ENCODE data around the gene GNL3. TPM values are rescaled to one million over a fixed set of nuclear protein-coding genes. Genes with fewer than 3 reads are reported as not detected.
"Not testable (repeated sequence)": the region's sequence is repeated elsewhere in the genome, so short reads cannot be mapped to it uniquely, and the experiment has no call there.

Gene GNL3
- total and polyA plus RNA-seq, 2 donors from 2014 or later = 27.9 to 47.8 TPM

- intact Hi-C loops (cut with DNase I) = no loop called here
- H3K27ac ChIP-seq (ENCODE audit: low read depth in 2 of 2, low read length in 2 of 2) = no peak overlapping the region
- H3K4me1 ChIP-seq (ENCODE audit: control insufficient read depth in 2 of 3, insufficient read depth in 2 of 3, low read depth in 1 of 3, low read length in 3 of 3) = no peaks in the 10 kb centered on the region
- peaks cover 0 to 5% (median 0%) of the 10 kb centered on the region in 3 donors for H3K36me3 ChIP-seq (ENCODE audit: control insufficient read depth in 2 of 3, insufficient read depth in 3 of 3, low read length in 3 of 3)
- no peaks in the 10 kb centered on the region for H3K27me3 ChIP-seq (ENCODE audit: control insufficient read depth, insufficient read depth, low read length)
- H3K4me3 ChIP-seq (ENCODE audit: low read length in 3 of 3) = no peak overlapping the region
- no peak overlapping the region for H3K9ac ChIP-seq (ENCODE audit: low read length in 3 of 3)
- no peak for FAIRE-seq
- no peak for TF ChIP-seq CTCF (IDR thresholded peaks at IDR 0.05; ENCODE audit: borderline replicate concordance, extremely low read depth, insufficient read depth)
- H3K9me3 ChIP-seq (ENCODE audit: control insufficient read depth in 2 of 3, insufficient read depth in 1 of 3, low read length in 3 of 3) = no peaks in the 10 kb centered on the region
- DNase-seq = no peak
Observed at GRCh38 chr3:52724511-52724910, 38.7 kb downstream of the GNL3 start.

DNA sequence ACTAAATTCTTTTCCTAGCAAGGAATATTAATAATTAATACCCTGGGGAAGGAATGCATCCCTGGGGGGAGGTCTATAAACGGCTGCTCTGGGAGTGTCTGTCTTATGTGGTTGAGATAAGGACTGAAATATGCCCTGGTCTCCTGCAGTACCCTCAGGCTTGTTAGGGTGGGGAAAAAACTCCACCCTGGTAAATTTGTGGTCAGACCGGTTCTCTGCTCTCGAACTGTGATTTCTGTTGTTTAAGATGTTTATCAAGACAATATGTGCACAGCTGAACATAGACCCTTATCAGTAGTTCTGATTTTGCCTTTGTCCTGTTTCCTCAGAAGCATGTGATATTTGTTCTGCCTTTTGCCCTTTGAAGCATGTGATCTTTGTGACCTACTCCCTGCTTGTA, 42.9 kb downstream of the GNL3 start:
- H3K9me3 ChIP-seq (ENCODE audit: control insufficient read depth in 2 of 3, insufficient read depth in 1 of 3, low read length in 3 of 3); intact Hi-C loops (cut with DNase I); H3K27me3 ChIP-seq (ENCODE audit: control insufficient read depth, insufficient read depth, low read length); FAIRE-seq; H3K9ac ChIP-seq (ENCODE audit: low read length in 3 of 3); H3K4me1 ChIP-seq (ENCODE audit: control insufficient read depth in 2 of 3, insufficient read depth in 2 of 3, low read depth in 1 of 3, low read length in 3 of 3); DNase-seq; H3K4me3 ChIP-seq (ENCODE audit: low read length in 3 of 3); H3K27ac ChIP-seq (ENCODE audit: low read depth in 2 of 2, low read length in 2 of 2): not testable (repeated sequence)
- H3K36me3 ChIP-seq (ENCODE audit: control insufficient read depth in 2 of 3, insufficient read depth in 3 of 3, low read length in 3 of 3) = peaks cover 5 to 26% (median 10%) of the 10 kb centered on the region in 3 donors

GRCh38 chr3:52730681-52731080, 44.8 kb downstream of the GNL3 start:
- DNase-seq (no peak), FAIRE-seq (no peak)
- Histone ChIP-seq H3K9ac (ENCODE audit: low read length in 3 of 3) (no peak overlapping the region), H3K27ac (ENCODE audit: low read depth in 2 of 2, low read length in 2 of 2) (no peak overlapping the region), H3K4me3 (ENCODE audit: low read length in 3 of 3) (no peak overlapping the region), H3K27me3 (ENCODE audit: control insufficient read depth, insufficient read depth, low read length) (no peaks in the 10 kb centered on the region), H3K9me3 (ENCODE audit: control insufficient read depth in 2 of 3, insufficient read depth in 1 of 3, low read length in 3 of 3) (no peaks in the 10 kb centered on the region), H3K4me1 (ENCODE audit: control insufficient read depth in 2 of 3, insufficient read depth in 2 of 3, low read depth in 1 of 3, low read length in 3 of 3) (no peaks in the 10 kb centered on the region), H3K36me3 (ENCODE audit: control insufficient read depth in 2 of 3, insufficient read depth in 3 of 3, low read length in 3 of 3) (peaks cover 6 to 26% (median 11%) of the 10 kb centered on the region in 3 donors)
- intact Hi-C loops (cut with DNase I) = no loop called here
- no peak for TF ChIP-seq CTCF (IDR thresholded peaks at IDR 0.05; ENCODE audit: borderline replicate concordance, extremely low read depth, insufficient read depth)

GRCh38 chr3:52731590-52731989, 45.8 kb downstream of the GNL3 start:
- Histone ChIP-seq H3K9ac (ENCODE audit: low read length in 3 of 3) (no peak overlapping the region), H3K4me3 (ENCODE audit: low read length in 3 of 3) (no peak overlapping the region), H3K9me3 (ENCODE audit: control insufficient read depth in 2 of 3, insufficient read depth in 1 of 3, low read length in 3 of 3) (no peaks in the 10 kb centered on the region), H3K27me3 (ENCODE audit: control insufficient read depth, insufficient read depth, low read length) (no peaks in the 10 kb centered on the region), H3K4me1 (ENCODE audit: control insufficient read depth in 2 of 3, insufficient read depth in 2 of 3, low read depth in 1 of 3, low read length in 3 of 3) (no peaks in the 10 kb centered on the region), H3K36me3 (ENCODE audit: control insufficient read depth in 2 of 3, insufficient read depth in 3 of 3, low read length in 3 of 3) (peaks cover 6 to 26% (median 11%) of the 10 kb centered on the region in 3 donors), H3K27ac (ENCODE audit: low read depth in 2 of 2, low read length in 2 of 2) (no peak overlapping the region)
- intact Hi-C loops (cut with DNase I) = no loop called here
- FAIRE-seq (no peak), DNase-seq (no peak)
- TF ChIP-seq CTCF (IDR thresholded peaks at IDR 0.05; ENCODE audit: borderline replicate concordance, extremely low read depth, insufficient read depth) = no peak
